ENCODE data around the gene PACRG. TPM values are rescaled to one million over a fixed set of nuclear protein-coding genes. Genes with fewer than 3 reads are reported as not detected.

Gene PACRG
- polyA plus RNA-seq, 1 donor from 2014 or later = 16.6 TPM

DNA sequence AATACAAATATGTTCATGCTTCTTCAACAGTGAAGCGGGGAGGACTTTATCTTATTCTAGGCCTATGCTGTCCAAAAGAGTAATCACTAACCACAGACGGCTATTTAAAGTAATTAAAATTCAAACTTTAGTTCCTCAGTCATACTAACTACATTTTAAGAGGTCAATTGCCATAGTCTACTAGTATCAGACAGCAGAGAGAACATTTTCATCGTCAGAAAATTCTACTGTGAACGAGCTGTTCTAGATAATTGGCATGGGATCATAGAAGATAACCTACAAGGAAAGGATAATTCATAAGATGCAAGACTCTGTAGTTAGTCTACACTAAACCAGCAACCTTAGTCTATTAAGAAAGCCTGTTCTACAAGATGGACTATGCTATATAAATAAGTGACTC lies 44.6 kb upstream of the PACRG start:
- no peak overlapping the region for H2AFZ ChIP-seq (ENCODE audit: low read depth, low read length)
- H3K27ac ChIP-seq (ENCODE audit: low read length) = no peak overlapping the region

GRCh38 chr6:162684052-162684451 lies 43.7 kb upstream of the PACRG start:
- H3K36me3 ChIP-seq (ENCODE audit: insufficient read depth, low read length) = no peaks in the 10 kb centered on the region
- H3K9ac ChIP-seq (ENCODE audit: low read length) = no peak overlapping the region
- TF ChIP-seq CTCF (IDR thresholded peaks at IDR 0.05; ENCODE audit: poor library complexity, severe bottlenecking) (no peak), POLR2AphosphoS5 (IDR thresholded peaks at IDR 0.05) (no peak), SMC3 (conservative IDR thresholded peaks at IDR 0.05; ENCODE audit: poor library complexity) (no peak), RAD21 (conservative IDR thresholded peaks at IDR 0.05) (no peak), TAF1 (IDR thresholded peaks at IDR 0.05; ENCODE audit: low read depth) (no peak), MXI1 (conservative IDR thresholded peaks at IDR 0.05; ENCODE audit: poor library complexity, severe bottlenecking) (no peak)
- TF ChIP-seq, protein P1, sequence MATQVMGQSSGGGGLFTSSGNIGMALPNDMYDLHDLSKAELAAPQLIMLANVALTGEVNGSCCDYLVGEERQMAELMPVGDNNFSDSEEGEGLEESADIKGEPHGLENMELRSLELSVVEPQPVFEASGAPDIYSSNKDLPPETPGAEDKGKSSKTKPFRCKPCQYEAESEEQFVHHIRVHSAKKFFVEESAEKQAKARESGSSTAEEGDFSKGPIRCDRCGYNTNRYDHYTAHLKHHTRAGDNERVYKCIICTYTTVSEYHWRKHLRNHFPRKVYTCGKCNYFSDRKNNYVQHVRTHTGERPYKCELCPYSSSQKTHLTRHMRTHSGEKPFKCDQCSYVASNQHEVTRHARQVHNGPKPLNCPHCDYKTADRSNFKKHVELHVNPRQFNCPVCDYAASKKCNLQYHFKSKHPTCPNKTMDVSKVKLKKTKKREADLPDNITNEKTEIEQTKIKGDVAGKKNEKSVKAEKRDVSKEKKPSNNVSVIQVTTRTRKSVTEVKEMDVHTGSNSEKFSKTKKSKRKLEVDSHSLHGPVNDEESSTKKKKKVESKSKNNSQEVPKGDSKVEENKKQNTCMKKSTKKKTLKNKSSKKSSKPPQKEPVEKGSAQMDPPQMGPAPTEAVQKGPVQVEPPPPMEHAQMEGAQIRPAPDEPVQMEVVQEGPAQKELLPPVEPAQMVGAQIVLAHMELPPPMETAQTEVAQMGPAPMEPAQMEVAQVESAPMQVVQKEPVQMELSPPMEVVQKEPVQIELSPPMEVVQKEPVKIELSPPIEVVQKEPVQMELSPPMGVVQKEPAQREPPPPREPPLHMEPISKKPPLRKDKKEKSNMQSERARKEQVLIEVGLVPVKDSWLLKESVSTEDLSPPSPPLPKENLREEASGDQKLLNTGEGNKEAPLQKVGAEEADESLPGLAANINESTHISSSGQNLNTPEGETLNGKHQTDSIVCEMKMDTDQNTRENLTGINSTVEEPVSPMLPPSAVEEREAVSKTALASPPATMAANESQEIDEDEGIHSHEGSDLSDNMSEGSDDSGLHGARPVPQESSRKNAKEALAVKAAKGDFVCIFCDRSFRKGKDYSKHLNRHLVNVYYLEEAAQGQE (IDR thresholded peaks at IDR 0.05; ENCODE audit: borderline replicate concordance) = no peak
- no peak overlapping the region for H3K4me2 ChIP-seq (ENCODE audit: low read length)
- no peaks in the 10 kb centered on the region for H3K9me2 ChIP-seq (ENCODE audit: insufficient read depth, low read length)
- H3K27ac ChIP-seq (ENCODE audit: low read length) = no peak overlapping the region
- H3K4me3 ChIP-seq (ENCODE audit: low read length) = no peak overlapping the region
- no peak overlapping the region for H2AFZ ChIP-seq (ENCODE audit: low read depth, low read length)
- no peaks in the 10 kb centered on the region for H3K9me3 ChIP-seq (ENCODE audit: low read length)
- H3K27me3 ChIP-seq (ENCODE audit: insufficient read depth, low read depth, low read length) = no peaks in the 10 kb centered on the region
- no peaks in the 10 kb centered on the region for H3K79me2 ChIP-seq (replicated peaks; ENCODE audit: insufficient read depth, low read length)
- no peaks in the 10 kb centered on the region for H4K20me1 ChIP-seq (ENCODE audit: insufficient read depth)
- H3F3A ChIP-seq (ENCODE audit: insufficient read depth, low read length, poor library complexity, severe bottlenecking) = no peaks in the 10 kb centered on the region

More for the DNA sequence above, 44.6 kb upstream of the PACRG start:
- Histone ChIP-seq H3F3A (ENCODE audit: insufficient read depth, low read length, poor library complexity, severe bottlenecking) (no peaks in the 10 kb centered on the region), H3K27me3 (ENCODE audit: insufficient read depth, low read depth, low read length) (no peaks in the 10 kb centered on the region), H3K79me2 (replicated peaks; ENCODE audit: insufficient read depth, low read length) (no peaks in the 10 kb centered on the region), H3K36me3 (ENCODE audit: insufficient read depth, low read length) (no peaks in the 10 kb centered on the region), H4K20me1 (ENCODE audit: insufficient read depth) (no peaks in the 10 kb centered on the region), H3K4me2 (ENCODE audit: low read length) (no peak overlapping the region), H3K9me3 (ENCODE audit: low read length) (no peaks in the 10 kb centered on the region), H3K4me3 (ENCODE audit: low read length) (no peak overlapping the region), H3K9ac (ENCODE audit: low read length) (no peak overlapping the region), H3K9me2 (ENCODE audit: insufficient read depth, low read length) (no peaks in the 10 kb centered on the region)
- TF ChIP-seq RAD21 (conservative IDR thresholded peaks at IDR 0.05) = no peak
- no peak for TF ChIP-seq SMC3 (conservative IDR thresholded peaks at IDR 0.05; ENCODE audit: poor library complexity)
- TF ChIP-seq POLR2AphosphoS5 (IDR thresholded peaks at IDR 0.05) = no peak
- TF ChIP-seq MXI1 (conservative IDR thresholded peaks at IDR 0.05; ENCODE audit: poor library complexity, severe bottlenecking) = no peak
- TF ChIP-seq, protein P1 (IDR thresholded peaks at IDR 0.05; ENCODE audit: borderline replicate concordance) = no peak
- no peak for TF ChIP-seq TAF1 (IDR thresholded peaks at IDR 0.05; ENCODE audit: low read depth)
- TF ChIP-seq EZH2 (IDR thresholded peaks at IDR 0.05; ENCODE audit: borderline replicate concordance, insufficient read depth, low read length, poor library complexity, severe bottlenecking) = no peak
- TF ChIP-seq EP300 (conservative IDR thresholded peaks at IDR 0.05; ENCODE audit: poor library complexity, severe bottlenecking) = no peak
- no peak for TF ChIP-seq CTCF (IDR thresholded peaks at IDR 0.05; ENCODE audit: poor library complexity, severe bottlenecking)

Data from neural cell (in vitro differentiated cells).